Activated T-helper 1 cell treated with anti-CD3 and anti-CD28 coated beads, Interleukin-12 subunit alpha, Interleukin-12 subunit beta, Interleukin-2, Interleukin-4 antibody, amounts not matched to agents 30 ng/mL and 10 ng/mL and 1 ng/mL, durations not matched to agents 14 hours and 24 hours and 36 hours (primary cell): Measurements from ENCODE around the gene PTTG1IP. TPM values are rescaled to one million over a fixed set of nuclear protein-coding genes. Genes with fewer than 3 reads are reported as not detected.

Source experiments
- DNase-seq: peaks from one replicate; pipeline ENCODE4 v3.0.0; 2021; ENCODE audit warnings: low spot score
- H3K27ac Mint-ChIP-seq: one replicate; pipeline ENCODE4 v1.8.0; 2021; ENCODE audit warnings: mild to moderate bottlenecking, mixed read lengths
- H3K27me3 Mint-ChIP-seq: one replicate; pipeline ENCODE4 v1.8.0; 2022; ENCODE audit warnings: mild to moderate bottlenecking, moderate library complexity, mixed read lengths; ENCODE audit not compliant: insufficient read depth
- H3K36me3 Mint-ChIP-seq: one replicate; pipeline ENCODE4 v1.8.0; 2021; ENCODE audit warnings: low read depth, mixed read lengths
- H3K4me1 Mint-ChIP-seq: one replicate; pipeline ENCODE4 v1.8.0; 2021; ENCODE audit warnings: low read depth, mixed read lengths
- H3K4me3 Mint-ChIP-seq: one replicate; pipeline ENCODE4 v1.8.0; 2021; ENCODE audit warnings: mild to moderate bottlenecking, moderate library complexity, mixed read lengths
- H3K9me3 Mint-ChIP-seq: one replicate; pipeline ENCODE4 v1.8.0; 2021; ENCODE audit warnings: mixed read lengths
- intact Hi-C: fragments of 100-400 bp; cut with micrococcal nuclease; formaldehyde crosslinking; loops from one replicate; pipeline ENCODE4 v1.15.1; 2024
- total RNA-seq: library from RNA; stranded (reverse); gene quantifications from 2 replicates; pipeline ENCODE4 v1.2.3, GENCODE V29; 2022

PTTG1IP gene
- 46.7 and 48.7 TPM in 2 replicates for total RNA-seq

GRCh38 chr21:44873356-44874239, at the start of gene PTTG1IP:
Gene PTTG1IP (minus strand): TSS chr21:44873690. CDS start chr21:44873616, 74 bp downstream.
- intact Hi-C loops: loop anchor here (1.0 to 2.0 kb wide), 6 partner anchors 49 to 363 kb away; partner anchors contain the start of gene SUMO3
- Mint-ChIP-seq H3K9me3 (no peaks in the 10 kb centered on the region), H3K4me1 (peaks cover 61% of the 10 kb centered on the region), H3K27ac (peak within 1 kb of the TSS; percentile 93), H3K36me3 (no peaks in the 10 kb centered on the region), H3K27me3 (no peaks in the 10 kb centered on the region), H3K4me3 (peak within 1 kb of the TSS; percentile 93)
- peak; percentile 100 for DNase-seq

- Mint-ChIP-seq H3K9me3 (no peaks in the 10 kb centered on the region), H3K4me1 (peaks cover 84% of the 10 kb centered on the region), H3K4me3 (peak overlapping the region; percentile 99), H3K27me3 (no peaks in the 10 kb centered on the region), H3K27ac (peak overlapping the region; percentile 75), H3K36me3 (peaks cover 27% of the 10 kb centered on the region)
- intact Hi-C loops: loop anchor here (2.0 to 5.0 kb wide), 3 partner anchors 17 to 910 kb away; partner anchors contain the start of gene TRAPPC10
- DNase-seq: no peak
These were observed 48.4 kb upstream of the PTTG1IP start for GRCh38 chr21:44921928-44922327.

GRCh38 chr21:44920694-44921604, 47.5 kb upstream of the PTTG1IP start, which contains the start of gene ITGB2:
Gene ITGB2 (minus strand): TSS chr21:44920899. CDS start chr21:44910782, 10,117 bp downstream.
- Mint-ChIP-seq H3K27ac (peak within 1 kb of the TSS; percentile 93), H3K27me3 (no peaks in the 10 kb centered on the region), H3K4me1 (peaks cover 84% of the 10 kb centered on the region), H3K36me3 (peaks cover 29% of the 10 kb centered on the region), H3K4me3 (peak within 1 kb of the TSS; percentile 99), H3K9me3 (no peaks in the 10 kb centered on the region)
- intact Hi-C loops: loop anchor here (1.0 to 5.0 kb wide), 3 partner anchors 9 to 909 kb away; partner anchors contain the start of gene TRAPPC10
- DNase-seq: peak; percentile 56

GRCh38 chr21:44919913-44920693, 46.6 kb upstream of the PTTG1IP start:
- DNase-seq: no peak

GRCh38 chr21:44919111-44919912, 45.8 kb upstream of the PTTG1IP start:
- Mint-ChIP-seq H3K27me3 (no peaks in the 10 kb centered on the region), H3K27ac (peak overlapping the region; percentile 93), H3K4me1 (peaks cover 86% of the 10 kb centered on the region), H3K36me3 (peaks cover 33% of the 10 kb centered on the region), H3K4me3 (peak overlapping the region; percentile 99), H3K9me3 (no peaks in the 10 kb centered on the region)
- DNase-seq: no peak
- intact Hi-C loops: no loop called here

More at GRCh38 chr21:44919913-44920693, 46.6 kb upstream of the PTTG1IP start:
- peaks cover 33% of the 10 kb centered on the region for H3K36me3 Mint-ChIP-seq
- no peaks in the 10 kb centered on the region for H3K9me3 Mint-ChIP-seq
- intact Hi-C loops: loop anchor here (1.0 to 5.0 kb wide), 3 partner anchors 10 to 908 kb away; partner anchors contain the start of gene TRAPPC10
- H3K27me3 Mint-ChIP-seq: no peaks in the 10 kb centered on the region
- H3K4me3 Mint-ChIP-seq: peak overlapping the region; percentile 99
- H3K4me1 Mint-ChIP-seq: peaks cover 86% of the 10 kb centered on the region
- peak overlapping the region; percentile 93 for H3K27ac Mint-ChIP-seq

- H3K27ac Mint-ChIP-seq: peak overlapping the region; percentile 85
- peaks cover 85% of the 10 kb centered on the region for H3K4me1 Mint-ChIP-seq
These were observed 45.1 kb upstream of the PTTG1IP start for GRCh38 chr21:44918581-44919033.

GRCh38 chr21:44918107-44918470, 44.6 kb upstream of the PTTG1IP start:
- DNase-seq: no peak
- Mint-ChIP-seq H3K36me3 (peaks cover 35% of the 10 kb centered on the region), H3K4me3 (peak overlapping the region; percentile 99), H3K4me1 (peaks cover 80% of the 10 kb centered on the region), H3K27me3 (no peaks in the 10 kb centered on the region), H3K9me3 (no peaks in the 10 kb centered on the region), H3K27ac (no peak overlapping the region)
- intact Hi-C loops: no loop called here

More at GRCh38 chr21:44918581-44919033, 45.1 kb upstream of the PTTG1IP start:
- H3K27me3 Mint-ChIP-seq: no peaks in the 10 kb centered on the region
- DNase-seq: no peak
- H3K4me3 Mint-ChIP-seq: peak overlapping the region; percentile 99
- H3K36me3 Mint-ChIP-seq: peaks cover 35% of the 10 kb centered on the region
- intact Hi-C loops: no loop called here
- H3K9me3 Mint-ChIP-seq: no peaks in the 10 kb centered on the region

GRCh38 chr21:44917446-44918106, 44.1 kb upstream of the PTTG1IP start:
- peak overlapping the region; percentile 99 for H3K4me3 Mint-ChIP-seq
- DNase-seq: no peak
- peaks cover 75% of the 10 kb centered on the region for H3K4me1 Mint-ChIP-seq
- H3K9me3 Mint-ChIP-seq: no peaks in the 10 kb centered on the region
- H3K36me3 Mint-ChIP-seq: peaks cover 32% of the 10 kb centered on the region
- peak overlapping the region; percentile 71 for H3K27ac Mint-ChIP-seq
- intact Hi-C loops: no loop called here
- no peaks in the 10 kb centered on the region for H3K27me3 Mint-ChIP-seq

GRCh38 chr21:44916965-44917364, 43.5 kb upstream of the PTTG1IP start:
- H3K4me1 Mint-ChIP-seq: peaks cover 76% of the 10 kb centered on the region
- peaks cover 32% of the 10 kb centered on the region for H3K36me3 Mint-ChIP-seq
- H3K9me3 Mint-ChIP-seq: no peaks in the 10 kb centered on the region
- no peak for DNase-seq
- H3K27me3 Mint-ChIP-seq: no peaks in the 10 kb centered on the region
- H3K4me3 Mint-ChIP-seq: peak overlapping the region; percentile 99
- intact Hi-C loops: no loop called here
- H3K27ac Mint-ChIP-seq: peak overlapping the region; percentile 31

- no peaks in the 10 kb centered on the region for H3K9me3 Mint-ChIP-seq
- H3K36me3 Mint-ChIP-seq: peaks cover 33% of the 10 kb centered on the region
- peak overlapping the region; percentile 99 for H3K27ac Mint-ChIP-seq
- H3K4me1 Mint-ChIP-seq: peaks cover 78% of the 10 kb centered on the region
- H3K27me3 Mint-ChIP-seq: no peaks in the 10 kb centered on the region
- peak overlapping the region; percentile 85 for H3K4me3 Mint-ChIP-seq
- peak; percentile 72 for DNase-seq
- intact Hi-C loops: loop anchor here (1.0 kb wide), 2 partner anchors 12 to 39 kb away; no protein-coding TSS in a partner anchor
These were observed 40.8 kb upstream of the PTTG1IP start for GRCh38 chr21:44914176-44914874.
